GM19463 (cell line): ENCODE data around the gene ZRANB2.
A peak's percentile ranks its signal among the peaks of the same experiment; 100 is the strongest.

ENCODE experiments used
- ATAC-seq: cut with Tn5 transposase; IDR thresholded peaks from one replicate; pipeline ENCODE4 v1.9.1; 2021; ENCODE audit warnings: mild to moderate bottlenecking, moderate library complexity; ENCODE audit not compliant: unreplicated experiment

Gene ZRANB2

GRCh38 chr1:71068325-71069240, 12.3 kb downstream of the ZRANB2 start:
- ATAC-seq = peak; percentile 68

GRCh38 chr1:71054791-71055190, 26.0 kb downstream of the ZRANB2 start:
- no peak for ATAC-seq

GRCh38 chr1:71054281-71054731, 26.5 kb downstream of the ZRANB2 start:
- no peak for ATAC-seq

- no peak for ATAC-seq
Observed at GRCh38 chr1:71053758-71054157, 27.1 kb downstream of the ZRANB2 start.

GRCh38 chr1:71053146-71053545, 27.7 kb downstream of the ZRANB2 start:
- no peak for ATAC-seq

- peak; percentile 46 for ATAC-seq
Observed at GRCh38 chr1:71049951-71050598, 30.8 kb downstream of the ZRANB2 start.

GRCh38 chr1:71047635-71048607, 32.9 kb downstream of the ZRANB2 start, which contains the start of gene PTGER3:
Gene PTGER3 (minus strand): TSS chr1:71047816. CDS start chr1:71047577, 239 bp downstream.
- peak; percentile 64 for ATAC-seq

GRCh38 chr1:71046891-71047634, 33.8 kb downstream of the ZRANB2 start:
- ATAC-seq = peak; percentile 19

GRCh38 chr1:71045463-71046028, 35.3 kb downstream of the ZRANB2 start:
- no peak for ATAC-seq

- no peak for ATAC-seq
Observed at GRCh38 chr1:71044833-71045232, 36.0 kb downstream of the ZRANB2 start.

GRCh38 chr1:71043065-71043464, 37.8 kb downstream of the ZRANB2 start:
- no peak for ATAC-seq

GRCh38 chr1:71041806-71042205, 39.0 kb downstream of the ZRANB2 start:
- no peak for ATAC-seq

GRCh38 chr1:71039661-71040262, 41.1 kb downstream of the ZRANB2 start:
- no peak for ATAC-seq

- ATAC-seq = no peak
Observed at GRCh38 chr1:71038942-71039341, 41.9 kb downstream of the ZRANB2 start.

GRCh38 chr1:71037829-71038620, 42.8 kb downstream of the ZRANB2 start:
- ATAC-seq = no peak

GRCh38 chr1:71037066-71037465, 43.8 kb downstream of the ZRANB2 start:
- no peak for ATAC-seq

- ATAC-seq = no peak
Observed at GRCh38 chr1:71033136-71033535, 47.7 kb downstream of the ZRANB2 start.

GRCh38 chr1:71031426-71031825, 49.4 kb downstream of the ZRANB2 start:
- ATAC-seq = no peak

- ATAC-seq = no peak
Observed at GRCh38 chr1:71030026-71030425, 50.8 kb downstream of the ZRANB2 start.
